Gastroesophageal sphincter (tissue), 4 donors: ENCODE data around the gene ACTN1. TPM values are rescaled to one million over a fixed set of nuclear protein-coding genes. Genes with fewer than 3 reads are reported as not detected.
"Not testable (repeated sequence)": the region's sequence is repeated elsewhere in the genome, so short reads cannot be mapped to it uniquely, and the experiment has no call there.

Experiments used
- ATAC-seq: fragments of 150-250 bp; one replicate; pipeline ENCODE4 v1.9.1; 2016; ENCODE audit warnings: mild to moderate bottlenecking, moderate library complexity
- H3K27ac ChIP-seq, 4 donors: fragments of 200-600 bp; sonication (generic) in 3 of 4; 1 replicate in 3 of 4; 2 replicates in 1 of 4; pipeline ENCODE4 v1.5.1; 2016 to 2019
- H3K27me3 ChIP-seq: fragments of 200-600 bp; sonication (generic); one replicate; pipeline ENCODE4 v1.5.1; 2019
- H3K36me3 ChIP-seq, 2 donors: fragments of 200-600 bp; sonication (generic); one replicate each; pipeline ENCODE4 v1.5.1; 2019; ENCODE audit warnings: control low read depth in 1 of 2
- H3K4me1 ChIP-seq, 3 donors: fragments of 200-600 bp; sonication (generic); 1 replicate in 2 of 3; 2 replicates in 1 of 3; pipeline ENCODE4 v1.5.1; 2016 to 2019; ENCODE audit warnings: control low read depth in 2 of 3
- H3K4me3 ChIP-seq, 2 donors: fragments of 200-600 bp; sonication (generic); one replicate each; pipeline ENCODE4 v1.5.1; 2019; ENCODE audit warnings: mild to moderate bottlenecking in 1 of 2, moderate library complexity in 1 of 2
- H3K9me3 ChIP-seq, 3 donors: fragments of 200-600 bp; sonication (generic); one replicate each; pipeline ENCODE4 v1.5.1; 2017 to 2019; ENCODE audit warnings: control low read depth in 2 of 3
- CTCF ChIP-seq, 4 experiments: fragments of 200-600 bp in 2 of 4; fragments of 450-650 bp in 2 of 4; sonication (generic) in 1 of 4; IDR thresholded peaks; one replicate each; pipeline ENCODE4 v1.5.1; 2017 to 2019; ENCODE audit warnings: antibody characterized with exemption in 4 of 4, mild to moderate bottlenecking in 2 of 4, moderate library complexity in 2 of 4
- EP300 ChIP-seq: sonication (generic); formaldehyde crosslinking; IDR thresholded peaks from one replicate; pipeline ENCODE4 v1.6.1; 2017; ENCODE audit warnings: antibody characterized with exemption, mild to moderate bottlenecking
- POLR2A ChIP-seq, 2 donors: fragments of 450-650 bp; IDR thresholded peaks; one replicate each; pipeline ENCODE4 v1.6.1; 2017; ENCODE audit warnings: antibody characterized with exemption in 2 of 2, mild to moderate bottlenecking in 2 of 2, moderate library complexity in 1 of 2
- POLR2AphosphoS5 ChIP-seq: sonication (generic); formaldehyde crosslinking; IDR thresholded peaks from one replicate; pipeline ENCODE4 v1.6.1; 2017; ENCODE audit warnings: antibody characterized with exemption
- WGBS, 2 donors: methylation state at CpG; one replicate each; pipeline ENCODE4 v1.1.5; 2018; ENCODE audit warnings: low coverage in 1 of 2; 5-methylcytosine and 5-hydroxymethylcytosine counted together
- total RNA-seq, 4 donors: library from RNA; depleted of rRNA; stranded (reverse); fragments of >200 nt; gene quantifications; one replicate each; pipeline ENCODE4 v1.1.0, GENCODE V29; 2016

Gene ACTN1
- total RNA-seq, 4 donors from 2014 or later, result 776 to 1,910 (median 969) TPM

GRCh38 chr14:68975667-68976066, 3.4 kb downstream of the ACTN1 start:
- peak overlapping the region; percentile 94 to 100 (median 98) for H3K27ac ChIP-seq
- H3K4me1 ChIP-seq, result peaks cover 11 to 80% (median 38%) of the 10 kb centered on the region in 3 donors
- 21 to 42% methylated on average over 2 to 3 of the region's 7 CpGs for WGBS, 2 donors
- TF ChIP-seq EP300 (no peak), POLR2A (IDR thresholded peaks at IDR 0.05) (peak in 1 of 2 donors; percentile 10), POLR2AphosphoS5 (peak; percentile 69)
- no peaks in the 10 kb centered on the region for H3K9me3 ChIP-seq
- peak overlapping the region; percentile 5 to 89 for H3K4me3 ChIP-seq
- no peaks in the 10 kb centered on the region for H3K27me3 ChIP-seq
- ATAC-seq, result no peak
- H3K36me3 ChIP-seq, result peaks cover 0 to 27% of the 10 kb centered on the region in 2 donors

GRCh38 chr14:68974759-68975347, 4.2 kb downstream of the ACTN1 start:
- ATAC-seq, result no peak
- Histone ChIP-seq H3K27ac (peak overlapping the region; percentile 94 to 100 (median 98)), H3K36me3 (peaks cover 0 to 27% of the 10 kb centered on the region in 2 donors), H3K27me3 (no peaks in the 10 kb centered on the region), H3K9me3 (no peaks in the 10 kb centered on the region), H3K4me3 (peak overlapping the region in 1 of 2 donors; percentile 89), H3K4me1 (peaks cover 11 to 80% (median 47%) of the 10 kb centered on the region in 3 donors)
- WGBS, 2 donors, result 0 to 51% methylated on average over 1 to 4 of the region's 6 CpGs
- peak; percentile 35 for TF ChIP-seq POLR2AphosphoS5
- TF ChIP-seq POLR2A (IDR thresholded peaks at IDR 0.05), result no peak

- Histone ChIP-seq H3K4me1 (peaks cover 14 to 92% (median 58%) of the 10 kb centered on the region in 3 donors), H3K27ac (peak overlapping the region; percentile 62 to 100 (median 98)), H3K36me3 (peaks cover 0 to 27% of the 10 kb centered on the region in 2 donors), H3K27me3 (no peaks in the 10 kb centered on the region), H3K9me3 (no peaks in the 10 kb centered on the region), H3K4me3 (peak overlapping the region in 1 of 2 donors; percentile 0)
- ATAC-seq, result no peak
- WGBS, 2 donors, result no CpG with 5 or more reads among the region's 5 CpGs
- TF ChIP-seq POLR2A (IDR thresholded peaks at IDR 0.05) (no peak), CTCF (IDR thresholded peaks at IDR 0.05) (no peak), EP300 (no peak), POLR2AphosphoS5 (no peak)
Measured at GRCh38 chr14:68973639-68974038, 5.5 kb downstream of the ACTN1 start.

GRCh38 chr14:68973219-68973565, 5.9 kb downstream of the ACTN1 start:
- 31 to 68% methylated on average over 4 to 5 of the region's 6 CpGs for WGBS, 2 donors
- H3K36me3 ChIP-seq, result peaks cover 0 to 27% of the 10 kb centered on the region in 2 donors
- not testable (repeated sequence) for H3K27me3 ChIP-seq, ATAC-seq, H3K9me3 ChIP-seq
- H3K4me3 ChIP-seq, result peak overlapping the region in 1 of 2 donors; percentile 0
- TF ChIP-seq CTCF (IDR thresholded peaks at IDR 0.05), result peak in 1 of 4 experiments; percentile 8
- H3K4me1 ChIP-seq, result peaks cover 15 to 97% (median 62%) of the 10 kb centered on the region in 3 donors
- peak overlapping the region; percentile 62 to 100 (median 98) for H3K27ac ChIP-seq

- no peak for ATAC-seq
- TF ChIP-seq CTCF (IDR thresholded peaks at IDR 0.05), result no peak
- no peak for TF ChIP-seq EP300
- TF ChIP-seq POLR2AphosphoS5, result peak; percentile 28
- no peak for TF ChIP-seq POLR2A (IDR thresholded peaks at IDR 0.05)
- peaks cover 0 to 27% of the 10 kb centered on the region in 2 donors for H3K36me3 ChIP-seq
- no peaks in the 10 kb centered on the region for H3K27me3 ChIP-seq
- no peaks in the 10 kb centered on the region for H3K9me3 ChIP-seq
- peak overlapping the region; percentile 77 to 100 (median 98) for H3K27ac ChIP-seq
- 31 to 39% methylated on average over 7 to 8 of the region's 14 CpGs for WGBS, 2 donors
- H3K4me3 ChIP-seq, result no peak overlapping the region
- H3K4me1 ChIP-seq, result peaks cover 15 to 100% (median 67%) of the 10 kb centered on the region in 3 donors
Measured at GRCh38 chr14:68972507-68973218, 6.4 kb downstream of the ACTN1 start.
